SK-N-SH treated with all-trans-retinoic acid at 6 μM for 48 hours (cell line): ENCODE measurements around the gene C1GALT1C1L.
"Not testable (repeated sequence)": the region's sequence is repeated elsewhere in the genome, so short reads cannot be mapped to it uniquely, and the experiment has no call there.

Experiments used
- ATAC-seq: fragments of 200-7000 bp; cut with Tn5 transposase; 3 replicates; pipeline ENCODE4 v1.9.1; 2020; ENCODE audit warnings: mild to moderate bottlenecking, moderate library complexity
- ARNTL ChIP-seq: fragments of 450-650 bp; formaldehyde crosslinking; IDR thresholded peaks from 2 replicates; pipeline ENCODE4 v1.5.0; 2020; ENCODE audit warnings: low read depth, mild to moderate bottlenecking, moderate library complexity, borderline replicate concordance
- BACH2 ChIP-seq: fragments of 250-450 bp; sonication (Bioruptor Pico); IDR thresholded peaks from 2 replicates; pipeline ENCODE4 v1.9.0; 2021; ENCODE audit warnings: mild to moderate bottlenecking, borderline replicate concordance
- CSDC2 ChIP-seq: fragments of 250-450 bp; sonication (Bioruptor Pico); IDR thresholded peaks from 2 replicates; pipeline ENCODE4 v1.5.0; 2020; ENCODE audit warnings: mild to moderate bottlenecking, moderate library complexity
- GLIS3 ChIP-seq: fragments of 250-450 bp; sonication (Bioruptor Pico); IDR thresholded peaks from 2 replicates; pipeline ENCODE4 v1.5.0; 2020; ENCODE audit warnings: mild to moderate bottlenecking, moderate library complexity
- ISL1 ChIP-seq: fragments of 250-450 bp; sonication (Bioruptor Pico); IDR thresholded peaks from 2 replicates; pipeline ENCODE4 v2.1.2; 2022; ENCODE audit warnings: mild to moderate bottlenecking, moderate library complexity
- OSR1 ChIP-seq: fragments of 250-450 bp; sonication (Bioruptor Pico); IDR thresholded peaks from 2 replicates; pipeline ENCODE4 v1.8.0; 2022; ENCODE audit warnings: moderate library complexity, mild to moderate bottlenecking, inconsistent platforms
- PPARA ChIP-seq: fragments of 250-450 bp; sonication (Bioruptor Pico); IDR thresholded peaks from 2 replicates; pipeline ENCODE4 v1.5.0; 2020; ENCODE audit warnings: mild to moderate bottlenecking, borderline replicate concordance
- SNAI2 ChIP-seq: fragments of 250-450 bp; sonication (Bioruptor Pico); IDR thresholded peaks from 2 replicates; pipeline ENCODE4 v1.5.0; 2020; ENCODE audit warnings: mild to moderate bottlenecking, moderate library complexity
- TCF4 ChIP-seq: fragments of 250-450 bp; sonication (Bioruptor Pico); IDR thresholded peaks from 2 replicates; pipeline ENCODE4 v1.8.0; 2021; ENCODE audit warnings: mild to moderate bottlenecking, moderate library complexity, borderline replicate concordance
- TOX ChIP-seq: fragments of 250-450 bp; sonication (Bioruptor Pico); IDR thresholded peaks from 2 replicates; pipeline ENCODE4 v1.8.0; 2021; ENCODE audit warnings: mild to moderate bottlenecking, moderate library complexity, borderline replicate concordance
- ZC3H10 ChIP-seq: fragments of 250-450 bp; sonication (Bioruptor Pico); IDR thresholded peaks from 2 replicates; pipeline ENCODE4 v1.5.1; 2021; ENCODE audit warnings: mild to moderate bottlenecking, moderate library complexity
- ZFP3 ChIP-seq: fragments of 250-450 bp; sonication (Bioruptor Pico); IDR thresholded peaks from 2 replicates; pipeline ENCODE4 v1.5.0; 2020; ENCODE audit warnings: mild to moderate bottlenecking, moderate library complexity
- ZNF565 ChIP-seq: fragments of 450-650 bp; formaldehyde crosslinking; conservative IDR thresholded peaks from 2 replicates; pipeline ENCODE4 v1.5.0; 2020; ENCODE audit warnings: low read depth, mild to moderate bottlenecking, moderate library complexity
- ZNF70 ChIP-seq: fragments of 450-650 bp; formaldehyde crosslinking; IDR thresholded peaks from 2 replicates; pipeline ENCODE4 v1.5.0; 2020; ENCODE audit warnings: mild to moderate bottlenecking, moderate library complexity
- ZNF8 ChIP-seq: fragments of 450-650 bp; formaldehyde crosslinking; IDR thresholded peaks from 2 replicates; pipeline ENCODE4 v1.5.0; 2020; ENCODE audit warnings: mild to moderate bottlenecking, moderate library complexity
- TF ChIP-seq, protein P1 (sequence below): fragments of 250-450 bp; sonication (Bioruptor Pico); IDR thresholded peaks from 2 replicates; pipeline ENCODE4 v1.5.1; 2020; ENCODE audit warnings: low read depth, mild to moderate bottlenecking, moderate library complexity
- TF ChIP-seq, protein P2 (sequence below): fragments of 250-450 bp; sonication (Bioruptor Pico); IDR thresholded peaks from 2 replicates; pipeline ENCODE4 v1.5.0; 2020; ENCODE audit warnings: mild to moderate bottlenecking, moderate library complexity
- TF ChIP-seq, protein P3 (sequence below): fragments of 250-450 bp; sonication (Bioruptor Pico); IDR thresholded peaks from 2 replicates; pipeline ENCODE4 v1.8.0; 2020; ENCODE audit warnings: mild to moderate bottlenecking, moderate library complexity, borderline replicate concordance
- TF ChIP-seq, protein P4 (sequence below): fragments of 250-450 bp; sonication (Bioruptor Pico); IDR thresholded peaks from 2 replicates; pipeline ENCODE4 v1.5.1; 2021; ENCODE audit warnings: mild to moderate bottlenecking, moderate library complexity

C1GALT1C1L gene

DNA sequence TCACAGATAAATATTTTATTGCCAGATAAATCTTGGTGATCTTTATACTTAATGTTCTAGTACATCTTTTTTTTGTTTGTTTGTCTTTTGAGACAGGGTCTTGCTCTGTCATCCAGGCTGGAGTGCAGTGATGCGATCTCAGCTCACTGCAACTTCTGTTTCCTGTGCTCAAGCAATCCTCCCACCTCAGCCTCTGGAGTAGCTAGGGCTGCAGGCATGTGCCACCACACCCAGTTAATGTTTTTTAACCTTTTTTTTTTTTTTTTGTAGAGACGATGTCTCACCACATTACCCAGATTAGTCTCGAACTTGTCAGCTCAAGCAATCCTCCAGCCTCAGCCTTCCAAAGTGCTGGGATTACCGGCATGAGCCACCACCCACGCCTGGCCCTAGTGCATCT, 9.1 kb upstream of the C1GALT1C1L start:
- no peak for TF ChIP-seq SNAI2 (CRISPR knock-in tag)
- no peak for TF ChIP-seq BACH2 (CRISPR knock-in tag)
- no peak for TF ChIP-seq ARNTL
- no peak for TF ChIP-seq TOX (CRISPR knock-in tag)
- no peak for TF ChIP-seq ZNF70 (CRISPR knock-in tag)
- TF ChIP-seq, protein P1, sequence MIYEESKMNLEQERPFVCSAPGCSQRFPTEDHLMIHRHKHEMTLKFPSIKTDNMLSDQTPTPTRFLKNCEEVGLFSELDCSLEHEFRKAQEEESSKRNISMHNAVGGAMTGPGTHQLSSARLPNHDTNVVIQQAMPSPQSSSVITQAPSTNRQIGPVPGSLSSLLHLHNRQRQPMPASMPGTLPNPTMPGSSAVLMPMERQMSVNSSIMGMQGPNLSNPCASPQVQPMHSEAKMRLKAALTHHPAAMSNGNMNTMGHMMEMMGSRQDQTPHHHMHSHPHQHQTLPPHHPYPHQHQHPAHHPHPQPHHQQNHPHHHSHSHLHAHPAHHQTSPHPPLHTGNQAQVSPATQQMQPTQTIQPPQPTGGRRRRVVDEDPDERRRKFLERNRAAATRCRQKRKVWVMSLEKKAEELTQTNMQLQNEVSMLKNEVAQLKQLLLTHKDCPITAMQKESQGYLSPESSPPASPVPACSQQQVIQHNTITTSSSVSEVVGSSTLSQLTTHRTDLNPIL (CRISPR knock-in tag): no peak
- TF ChIP-seq, protein P2, sequence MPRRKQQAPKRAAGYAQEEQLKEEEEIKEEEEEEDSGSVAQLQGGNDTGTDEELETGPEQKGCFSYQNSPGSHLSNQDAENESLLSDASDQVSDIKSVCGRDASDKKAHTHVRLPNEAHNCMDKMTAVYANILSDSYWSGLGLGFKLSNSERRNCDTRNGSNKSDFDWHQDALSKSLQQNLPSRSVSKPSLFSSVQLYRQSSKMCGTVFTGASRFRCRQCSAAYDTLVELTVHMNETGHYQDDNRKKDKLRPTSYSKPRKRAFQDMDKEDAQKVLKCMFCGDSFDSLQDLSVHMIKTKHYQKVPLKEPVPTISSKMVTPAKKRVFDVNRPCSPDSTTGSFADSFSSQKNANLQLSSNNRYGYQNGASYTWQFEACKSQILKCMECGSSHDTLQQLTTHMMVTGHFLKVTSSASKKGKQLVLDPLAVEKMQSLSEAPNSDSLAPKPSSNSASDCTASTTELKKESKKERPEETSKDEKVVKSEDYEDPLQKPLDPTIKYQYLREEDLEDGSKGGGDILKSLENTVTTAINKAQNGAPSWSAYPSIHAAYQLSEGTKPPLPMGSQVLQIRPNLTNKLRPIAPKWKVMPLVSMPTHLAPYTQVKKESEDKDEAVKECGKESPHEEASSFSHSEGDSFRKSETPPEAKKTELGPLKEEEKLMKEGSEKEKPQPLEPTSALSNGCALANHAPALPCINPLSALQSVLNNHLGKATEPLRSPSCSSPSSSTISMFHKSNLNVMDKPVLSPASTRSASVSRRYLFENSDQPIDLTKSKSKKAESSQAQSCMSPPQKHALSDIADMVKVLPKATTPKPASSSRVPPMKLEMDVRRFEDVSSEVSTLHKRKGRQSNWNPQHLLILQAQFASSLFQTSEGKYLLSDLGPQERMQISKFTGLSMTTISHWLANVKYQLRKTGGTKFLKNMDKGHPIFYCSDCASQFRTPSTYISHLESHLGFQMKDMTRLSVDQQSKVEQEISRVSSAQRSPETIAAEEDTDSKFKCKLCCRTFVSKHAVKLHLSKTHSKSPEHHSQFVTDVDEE (CRISPR knock-in tag): no peak
- no peak for TF ChIP-seq PPARA (CRISPR knock-in tag)
- TF ChIP-seq, protein P3, sequence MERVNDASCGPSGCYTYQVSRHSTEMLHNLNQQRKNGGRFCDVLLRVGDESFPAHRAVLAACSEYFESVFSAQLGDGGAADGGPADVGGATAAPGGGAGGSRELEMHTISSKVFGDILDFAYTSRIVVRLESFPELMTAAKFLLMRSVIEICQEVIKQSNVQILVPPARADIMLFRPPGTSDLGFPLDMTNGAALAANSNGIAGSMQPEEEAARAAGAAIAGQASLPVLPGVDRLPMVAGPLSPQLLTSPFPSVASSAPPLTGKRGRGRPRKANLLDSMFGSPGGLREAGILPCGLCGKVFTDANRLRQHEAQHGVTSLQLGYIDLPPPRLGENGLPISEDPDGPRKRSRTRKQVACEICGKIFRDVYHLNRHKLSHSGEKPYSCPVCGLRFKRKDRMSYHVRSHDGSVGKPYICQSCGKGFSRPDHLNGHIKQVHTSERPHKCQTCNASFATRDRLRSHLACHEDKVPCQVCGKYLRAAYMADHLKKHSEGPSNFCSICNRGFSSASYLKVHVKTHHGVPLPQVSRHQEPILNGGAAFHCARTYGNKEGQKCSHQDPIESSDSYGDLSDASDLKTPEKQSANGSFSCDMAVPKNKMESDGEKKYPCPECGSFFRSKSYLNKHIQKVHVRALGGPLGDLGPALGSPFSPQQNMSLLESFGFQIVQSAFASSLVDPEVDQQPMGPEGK (CRISPR knock-in tag): no peak
- no peak for TF ChIP-seq ZC3H10
- TF ChIP-seq CSDC2 (CRISPR knock-in tag): no peak
- TF ChIP-seq ISL1 (CRISPR knock-in tag): no peak
- TF ChIP-seq TCF4 (CRISPR knock-in tag): no peak
- TF ChIP-seq, protein P4, sequence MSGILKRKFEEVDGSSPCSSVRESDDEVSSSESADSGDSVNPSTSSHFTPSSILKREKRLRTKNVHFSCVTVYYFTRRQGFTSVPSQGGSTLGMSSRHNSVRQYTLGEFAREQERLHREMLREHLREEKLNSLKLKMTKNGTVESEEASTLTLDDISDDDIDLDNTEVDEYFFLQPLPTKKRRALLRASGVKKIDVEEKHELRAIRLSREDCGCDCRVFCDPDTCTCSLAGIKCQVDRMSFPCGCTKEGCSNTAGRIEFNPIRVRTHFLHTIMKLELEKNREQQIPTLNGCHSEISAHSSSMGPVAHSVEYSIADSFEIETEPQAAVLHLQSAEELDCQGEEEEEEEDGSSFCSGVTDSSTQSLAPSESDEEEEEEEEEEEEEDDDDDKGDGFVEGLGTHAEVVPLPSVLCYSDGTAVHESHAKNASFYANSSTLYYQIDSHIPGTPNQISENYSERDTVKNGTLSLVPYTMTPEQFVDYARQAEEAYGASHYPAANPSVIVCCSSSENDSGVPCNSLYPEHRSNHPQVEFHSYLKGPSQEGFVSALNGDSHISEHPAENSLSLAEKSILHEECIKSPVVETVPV (CRISPR knock-in tag): no peak
- no peak for TF ChIP-seq GLIS3 (CRISPR knock-in tag)
- ATAC-seq: no peak

DNA sequence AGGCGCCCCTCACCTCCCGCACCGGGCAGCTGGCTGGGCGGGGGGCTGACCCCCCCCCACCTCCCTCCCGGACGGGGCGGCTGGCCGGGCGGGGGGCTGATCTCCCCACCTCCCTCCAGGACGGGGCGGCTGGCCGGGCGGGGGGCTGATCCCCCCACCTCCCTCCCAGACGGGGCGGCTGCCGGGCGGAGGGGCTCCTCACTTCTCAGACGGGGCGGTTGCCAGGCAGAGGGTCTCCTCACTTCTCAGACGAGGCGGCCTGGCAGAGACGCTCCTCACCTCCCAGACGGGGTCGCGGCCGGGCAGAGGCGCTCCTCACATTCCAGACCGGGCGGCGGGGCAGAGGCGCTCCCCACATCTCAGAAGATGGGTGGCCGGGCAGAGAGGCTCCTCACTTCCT, 1.6 kb upstream of the C1GALT1C1L start:
- not testable (repeated sequence) for ATAC-seq

DNA sequence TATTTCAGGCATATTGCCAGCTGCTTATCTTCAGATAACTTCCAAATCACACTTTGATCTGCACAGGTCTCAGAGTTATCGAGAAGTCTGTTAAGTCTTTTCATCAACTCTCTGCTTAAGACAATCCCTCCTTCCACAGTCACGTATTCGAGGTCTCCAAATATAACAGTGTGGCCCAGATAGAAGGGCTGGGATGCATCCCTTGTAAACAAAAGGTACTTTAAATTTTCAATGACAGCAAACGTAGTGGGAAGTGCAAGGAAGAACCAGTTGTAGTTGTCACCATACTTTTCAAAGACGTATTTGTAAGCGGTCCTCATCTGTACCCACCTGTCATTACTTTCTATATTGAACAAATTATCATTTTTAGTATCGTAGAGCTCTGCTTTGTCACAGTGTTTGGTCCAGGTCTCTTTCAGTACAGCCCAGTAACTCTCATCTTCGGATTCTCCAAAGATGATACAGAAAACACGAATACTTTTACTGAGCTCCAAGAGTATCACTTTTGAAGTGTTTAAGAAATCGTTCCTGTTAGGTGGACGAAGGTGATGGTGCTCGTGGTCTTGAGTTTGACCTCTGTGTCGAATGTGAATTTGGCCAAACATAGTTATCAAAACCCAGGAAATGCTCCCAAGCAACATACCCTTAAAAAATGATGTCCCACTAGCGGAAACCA, 445 bp downstream of the C1GALT1C1L start:
- TF ChIP-seq PPARA (CRISPR knock-in tag): no peak
- TF ChIP-seq SNAI2 (CRISPR knock-in tag): no peak
- TF ChIP-seq, protein P1 (CRISPR knock-in tag): no peak
- no peak for TF ChIP-seq CSDC2 (CRISPR knock-in tag)
- ATAC-seq: no peak; the same call in 1 of the 3 replicates

DNA sequence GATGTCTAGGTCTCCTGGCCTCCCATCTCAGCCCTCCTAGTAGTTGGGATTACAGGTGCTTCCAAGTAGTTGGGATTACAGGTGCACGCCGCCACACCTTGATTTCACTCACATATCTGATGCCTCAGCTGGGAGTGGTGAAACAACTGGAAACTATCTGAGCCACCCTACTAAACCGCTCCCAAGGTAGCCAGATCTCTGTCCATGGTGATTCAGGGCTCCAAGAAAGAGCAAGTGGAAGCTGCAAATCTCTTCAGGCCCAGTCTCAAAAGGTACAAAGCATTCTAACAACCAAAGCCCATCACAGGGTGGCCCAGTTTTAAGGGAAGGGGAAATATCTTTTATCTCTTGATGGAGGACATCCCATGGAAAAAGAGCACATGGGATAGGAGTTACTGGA, 19.0 kb downstream of the C1GALT1C1L start:
- ATAC-seq: no peak
- TF ChIP-seq BACH2 (CRISPR knock-in tag) (no peak), ARNTL (no peak), OSR1 (CRISPR knock-in tag) (no peak), ZNF8 (CRISPR knock-in tag) (no peak), GLIS3 (CRISPR knock-in tag) (no peak), ZNF565 (CRISPR knock-in tag) (no peak), CSDC2 (CRISPR knock-in tag) (no peak), TCF4 (CRISPR knock-in tag) (no peak), ISL1 (CRISPR knock-in tag) (no peak), ZFP3 (CRISPR knock-in tag) (no peak)
- TF ChIP-seq, protein P2 (CRISPR knock-in tag): no peak
- TF ChIP-seq, protein P4 (CRISPR knock-in tag): no peak
- TF ChIP-seq, protein P1 (CRISPR knock-in tag): no peak
